ENCODE data around the gene DMBX1. TPM values are rescaled to one million over a fixed set of nuclear protein-coding genes. Genes with fewer than 3 reads are reported as not detected.

DMBX1 gene
- total and polyA plus RNA-seq, 3 donors from 2014 or later: 1.1 to 2.0 (median 1.7) TPM

- WGBS, 2 donors: 55 to 80% methylated on average over 2 to 3 of the region's 3 CpGs
- no peak overlapping the region for H3K27ac ChIP-seq
- no peak for DNase-seq
- H3K27me3 ChIP-seq: no peaks in the 10 kb centered on the region
- no peaks in the 10 kb centered on the region for H3K9me3 ChIP-seq
- intact Hi-C loops (cut with DNase I; ENCODE audit: low total_unique reads): loop anchor here (10.0 kb wide), 1 partner anchor 79 kb away; no protein-coding TSS in a partner anchor
- H3K4me1 ChIP-seq: no peaks in the 10 kb centered on the region
- TF ChIP-seq CTCF (IDR thresholded peaks at IDR 0.05): no peak
- TF ChIP-seq POLR2A (IDR thresholded peaks at IDR 0.05): no peak
- no peak overlapping the region for H3K4me3 ChIP-seq
- no peaks in the 10 kb centered on the region for H3K36me3 ChIP-seq (ENCODE audit: low read depth, missing control alignments)
Measured at GRCh38 chr1:46445773-46446256, 43.8 kb upstream of the DMBX1 start.

GRCh38 chr1:46446646-46447498 lies 42.8 kb upstream of the DMBX1 start:
- TF ChIP-seq CTCF (IDR thresholded peaks at IDR 0.05) (peak; percentile 22 to 80 (median 51)), POLR2A (IDR thresholded peaks at IDR 0.05) (no peak)
- intact Hi-C loops (cut with DNase I; ENCODE audit: low total_unique reads): loop anchor here (10.0 kb wide), 1 partner anchor 78 kb away; no protein-coding TSS in a partner anchor
- H3K27me3 ChIP-seq: no peaks in the 10 kb centered on the region
- no peaks in the 10 kb centered on the region for H3K36me3 ChIP-seq (ENCODE audit: low read depth, missing control alignments)
- WGBS, 2 donors: 41 to 45% methylated on average over 13 to 15 of the region's 15 CpGs
- peak; percentile 91 for DNase-seq
- no peak overlapping the region for H3K4me3 ChIP-seq
- no peaks in the 10 kb centered on the region for H3K9me3 ChIP-seq
- H3K27ac ChIP-seq: no peak overlapping the region
- no peaks in the 10 kb centered on the region for H3K4me1 ChIP-seq

GRCh38 chr1:46447499-46448108 lies 42.0 kb upstream of the DMBX1 start:
- H3K4me1 ChIP-seq: no peaks in the 10 kb centered on the region
- intact Hi-C loops (cut with DNase I; ENCODE audit: low total_unique reads): loop anchor here (10.0 kb wide), 1 partner anchor 77 kb away; no protein-coding TSS in a partner anchor
- no peak for TF ChIP-seq POLR2A (IDR thresholded peaks at IDR 0.05)
- no peak for TF ChIP-seq CTCF (IDR thresholded peaks at IDR 0.05)
- H3K27ac ChIP-seq: no peak overlapping the region
- peak overlapping the region in 1 of 2 donors; percentile 51 for H3K4me3 ChIP-seq
- WGBS, 2 donors: 33 to 50% methylated on average over 14 of the region's 14 CpGs
- H3K9me3 ChIP-seq: no peaks in the 10 kb centered on the region
- no peaks in the 10 kb centered on the region for H3K27me3 ChIP-seq
- no peaks in the 10 kb centered on the region for H3K36me3 ChIP-seq (ENCODE audit: low read depth, missing control alignments)
- DNase-seq: no peak

GRCh38 chr1:46448109-46448911 lies 41.3 kb upstream of the DMBX1 start:
- Histone ChIP-seq H3K27me3 (no peaks in the 10 kb centered on the region), H3K4me3 (peak overlapping the region; percentile 19 to 51), H3K36me3 (ENCODE audit: low read depth, missing control alignments) (no peaks in the 10 kb centered on the region), H3K27ac (no peak overlapping the region), H3K4me1 (no peaks in the 10 kb centered on the region), H3K9me3 (no peaks in the 10 kb centered on the region)
- DNase-seq: no peak
- no peak for TF ChIP-seq CTCF (IDR thresholded peaks at IDR 0.05)
- TF ChIP-seq POLR2A (IDR thresholded peaks at IDR 0.05): no peak
- 3 to 5% methylated on average over 20 to 76 of the region's 76 CpGs for WGBS, 2 donors
- intact Hi-C loops (cut with DNase I; ENCODE audit: low total_unique reads): loop anchor here (10.0 kb wide), 1 partner anchor 76 kb away; no protein-coding TSS in a partner anchor
